Measurements from ENCODE around the gene IL11RA.

DNA sequence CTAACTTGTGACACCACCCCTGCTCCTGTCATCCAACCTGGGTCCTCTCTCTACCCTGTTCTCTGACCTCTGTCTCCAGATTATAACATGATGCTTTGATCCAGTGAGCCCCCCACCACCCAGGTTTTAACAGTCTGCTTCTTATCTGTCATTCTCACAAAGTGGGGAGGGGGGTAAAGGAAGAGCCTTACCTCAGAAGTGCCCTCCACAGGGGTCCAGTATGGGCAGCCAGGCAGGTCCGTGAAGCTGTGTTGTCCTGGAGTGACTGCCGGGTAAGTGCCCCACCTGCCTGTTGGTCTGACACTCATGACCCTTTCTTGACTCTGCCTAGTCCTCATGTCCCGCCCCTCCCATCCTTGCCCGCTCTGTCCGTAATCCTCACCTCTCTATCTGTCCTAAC is 3.4 kb downstream of the IL11RA start:
- TF ChIP-seq, protein P1, sequence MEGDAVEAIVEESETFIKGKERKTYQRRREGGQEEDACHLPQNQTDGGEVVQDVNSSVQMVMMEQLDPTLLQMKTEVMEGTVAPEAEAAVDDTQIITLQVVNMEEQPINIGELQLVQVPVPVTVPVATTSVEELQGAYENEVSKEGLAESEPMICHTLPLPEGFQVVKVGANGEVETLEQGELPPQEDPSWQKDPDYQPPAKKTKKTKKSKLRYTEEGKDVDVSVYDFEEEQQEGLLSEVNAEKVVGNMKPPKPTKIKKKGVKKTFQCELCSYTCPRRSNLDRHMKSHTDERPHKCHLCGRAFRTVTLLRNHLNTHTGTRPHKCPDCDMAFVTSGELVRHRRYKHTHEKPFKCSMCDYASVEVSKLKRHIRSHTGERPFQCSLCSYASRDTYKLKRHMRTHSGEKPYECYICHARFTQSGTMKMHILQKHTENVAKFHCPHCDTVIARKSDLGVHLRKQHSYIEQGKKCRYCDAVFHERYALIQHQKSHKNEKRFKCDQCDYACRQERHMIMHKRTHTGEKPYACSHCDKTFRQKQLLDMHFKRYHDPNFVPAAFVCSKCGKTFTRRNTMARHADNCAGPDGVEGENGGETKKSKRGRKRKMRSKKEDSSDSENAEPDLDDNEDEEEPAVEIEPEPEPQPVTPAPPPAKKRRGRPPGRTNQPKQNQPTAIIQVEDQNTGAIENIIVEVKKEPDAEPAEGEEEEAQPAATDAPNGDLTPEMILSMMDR (IDR thresholded peaks at IDR 0.05): no peak
- no peak for TF ChIP-seq POLR2A (IDR thresholded peaks at IDR 0.05)
